Smooth muscle cell of the umbilical artery (primary cell): ENCODE data around the gene GKN1. TPM values are rescaled to one million over a fixed set of nuclear protein-coding genes. Genes with fewer than 3 reads are reported as not detected.

ENCODE experiments used
- total RNA-seq: library from RNA; depleted of rRNA; stranded (reverse); fragments of >200 nt; gene quantifications from 2 replicates; pipeline ENCODE4 v1.2.3, GENCODE V29; 2014

Gene GKN1
- total RNA-seq = 0.14 TPM in 1 of 2 replicates, not detected in the other

DNA sequence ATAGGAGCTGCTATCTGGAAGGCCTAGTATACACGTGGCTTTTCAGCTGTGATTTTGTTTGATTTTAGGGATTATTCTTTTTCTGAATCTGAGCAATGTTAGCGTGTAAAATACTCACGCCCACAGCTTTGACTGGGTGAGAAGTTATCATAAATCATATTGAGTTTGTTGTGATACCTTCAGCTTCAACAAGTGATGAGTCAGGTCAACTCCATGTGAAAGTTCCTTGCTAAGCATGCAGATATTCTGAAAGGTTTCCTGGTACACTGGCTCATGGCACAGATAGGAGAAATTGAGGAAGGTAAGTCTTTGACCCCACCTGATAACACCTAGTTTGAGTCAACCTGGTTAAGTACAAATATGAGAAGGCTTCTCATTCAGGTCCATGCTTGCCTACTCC, at the start of gene GKN1:
TSS of gene GKN1 (plus strand) at position 386 of the 400 bp plus-strand sequence. CDS start 42 bp downstream, outside the sequence.

GRCh38 chr2:68952887-68953521, 21.4 kb upstream of the GKN1 start, which contains the start of gene GKN2:
Gene GKN2, minus strand, starts transcription at chr2:68952893. Its CDS starts 32 bp downstream, at chr2:68952861.

GRCh38 chr2:69013142-69013839, 38.9 kb downstream of the GKN1 start, which contains the start of gene ANTXR1:
Gene ANTXR1, plus strand, starts transcription at chr2:69013179. Its CDS starts 321 bp downstream, at chr2:69013500.

Other genes starting within 250 kb of the GKN1 start
- 0.18 and 0.30 TPM in 2 replicates for gene ARHGAP25, start 239.8 kb upstream of the GKN1 start, total RNA-seq
- not detected in 2 replicates for gene BMP10, start 103.2 kb upstream of the GKN1 start, total RNA-seq
- gene GKN2, start 21.7 kb upstream of the GKN1 start, total RNA-seq = not detected in 2 replicates
- 73.1 and 246 TPM in 2 replicates for gene ANTXR1, start 38.5 kb downstream of the GKN1 start, total RNA-seq